Activated naive CD4-positive, alpha-beta T cell treated with anti-CD3 and anti-CD28 coated beads, Interleukin-2, amount 10 ng/mL, durations not matched to agents 5 hours and 36 hours (primary cell): ENCODE data around the gene UBASH3A. TPM values are rescaled to one million over a fixed set of nuclear protein-coding genes. Genes with fewer than 3 reads are reported as not detected.

Source experiments
- total RNA-seq, 2 experiments: library from RNA; stranded (reverse); gene quantifications; one replicate each; pipeline ENCODE4 v1.2.3, GENCODE V29; 2021

UBASH3A gene
- total RNA-seq, result 10 to 100 TPM; 71.5 to 72.4 TPM

GRCh38 chr21:42403611-42404231 is at the start of gene UBASH3A:
UBASH3A (plus strand) TSS chr21:42403902; CDS start chr21:42403946, 44 bp downstream.

GRCh38 chr21:42366292-42367010 is 37.3 kb upstream of the UBASH3A start, which contains the start of gene TFF1:
TFF1 (minus strand) TSS chr21:42366535; CDS start chr21:42366495, 40 bp downstream.

DNA sequence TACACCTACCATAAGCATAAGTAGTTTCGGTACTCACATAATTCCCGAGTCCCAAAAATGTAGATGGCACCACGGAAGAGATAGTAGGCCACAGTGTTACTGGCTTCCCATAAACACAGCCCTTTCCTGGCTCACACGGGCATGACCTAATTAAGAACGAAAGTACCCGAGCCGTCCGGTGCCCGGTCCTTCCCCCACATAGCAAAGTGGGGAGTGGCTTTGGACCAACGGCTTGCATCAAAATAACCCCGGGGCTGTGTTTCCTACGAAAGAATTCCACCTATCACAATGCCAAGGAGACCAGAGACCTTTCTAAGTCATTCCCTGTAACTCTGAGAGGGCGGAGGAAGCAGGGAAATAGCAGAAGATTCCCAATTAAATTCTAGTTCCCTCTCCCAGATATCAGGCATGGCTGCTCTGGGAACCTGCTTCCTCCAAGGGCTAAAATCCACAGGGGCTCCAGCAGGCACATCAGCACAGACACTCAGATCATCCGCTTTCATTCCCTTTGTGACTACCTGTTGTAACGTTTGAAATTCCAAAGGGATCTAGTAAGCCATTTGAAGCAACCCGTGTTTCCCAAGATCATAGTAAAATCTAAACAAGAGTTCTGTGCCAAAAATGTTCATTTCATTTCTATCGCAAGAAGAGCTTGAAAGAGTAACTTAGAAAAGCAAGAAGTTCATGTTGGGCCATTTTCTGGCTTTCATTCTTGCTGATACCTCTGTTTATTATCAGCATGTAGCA is 7.6 kb upstream of the UBASH3A start, which contains the start of gene TMPRSS3:
TMPRSS3 (minus strand) TSS at position 148 of the 747 bp plus-strand sequence. CDS start 635 bp downstream, outside the sequence.

DNA sequence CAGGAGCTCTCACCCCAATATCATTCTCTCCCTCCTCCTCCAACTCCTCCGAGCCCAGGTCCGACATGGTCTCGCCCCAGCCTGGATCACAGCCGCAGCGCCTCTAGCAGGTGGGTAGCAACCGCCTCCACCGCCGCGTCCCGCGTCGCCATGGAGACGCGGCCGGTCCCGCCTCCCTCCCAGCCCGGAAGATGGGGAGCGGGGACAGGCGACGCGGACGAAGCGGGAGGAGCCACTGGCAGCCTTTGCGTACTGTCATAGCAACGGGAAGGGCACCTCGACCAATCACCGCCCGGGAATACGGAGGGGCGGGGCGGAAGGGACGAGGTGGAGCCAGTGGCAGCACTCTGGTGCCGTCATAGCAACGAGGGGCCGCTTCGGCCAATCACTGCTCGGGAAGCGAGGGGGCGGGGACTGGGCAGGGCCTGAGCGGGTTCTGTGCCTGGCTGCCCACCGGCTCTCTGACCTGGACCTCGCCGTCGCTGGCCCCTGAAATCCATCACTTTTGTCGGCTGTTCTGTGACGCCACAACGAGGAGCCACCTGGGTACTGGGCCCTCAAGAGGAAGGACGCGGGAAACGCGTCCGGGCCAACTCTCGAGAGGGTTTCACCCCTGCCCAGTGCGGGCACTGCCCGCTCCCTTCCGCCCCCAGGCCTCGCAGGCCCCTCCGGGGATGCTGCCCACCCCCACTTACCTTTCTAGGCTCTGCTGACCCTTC is 92.6 kb downstream of the UBASH3A start, which contains the start of gene RSPH1:
RSPH1 (minus strand) TSS at position 105 of the 719 bp plus-strand sequence; CDS start at position 67, 38 bp downstream.

Other genes starting within 250 kb of the UBASH3A start
- gene ABCG1, start 184.8 kb upstream of the UBASH3A start, total RNA-seq, result 10 to 100 TPM; 14.0 to 16.3 TPM
- gene TFF3, start 88.5 kb upstream of the UBASH3A start, total RNA-seq, result not detected
- not detected for gene TFF2, start 52.9 kb upstream of the UBASH3A start, total RNA-seq
- gene TFF1, start 37.4 kb upstream of the UBASH3A start, total RNA-seq, result not detected
- gene TMPRSS3, start 7.8 kb upstream of the UBASH3A start, total RNA-seq, result 1 to 10 TPM; 5.1 to 5.2 TPM
- gene RSPH1, start 92.3 kb downstream of the UBASH3A start, total RNA-seq, result not detected
- gene SLC37A1, start 110.0 kb downstream of the UBASH3A start, total RNA-seq, result 10 to 100 TPM; 21.1 to 23.2 TPM
- 1 to 10 TPM; 6.4 to 7.4 TPM for gene PDE9A, start 249.7 kb downstream of the UBASH3A start, total RNA-seq